Stimulated activated CD4-positive, alpha-beta T cell treated with anti-CD3 and anti-CD28 coated beads, Interleukin-4, amount 100 ng/mL, for 4 hours (primary cell): ENCODE results near the gene TAF5.
A peak's percentile ranks its signal among the peaks of the same experiment; 100 is the strongest.
"Not testable (repeated sequence)": the region's sequence is repeated elsewhere in the genome, so short reads cannot be mapped to it uniquely, and the experiment has no call there.

Experiments
- DNase-seq, 2 experiments: peaks; one replicate each; pipeline ENCODE4 v3.0.0-alpha.2; 2020

The TAF5 gene

DNA sequence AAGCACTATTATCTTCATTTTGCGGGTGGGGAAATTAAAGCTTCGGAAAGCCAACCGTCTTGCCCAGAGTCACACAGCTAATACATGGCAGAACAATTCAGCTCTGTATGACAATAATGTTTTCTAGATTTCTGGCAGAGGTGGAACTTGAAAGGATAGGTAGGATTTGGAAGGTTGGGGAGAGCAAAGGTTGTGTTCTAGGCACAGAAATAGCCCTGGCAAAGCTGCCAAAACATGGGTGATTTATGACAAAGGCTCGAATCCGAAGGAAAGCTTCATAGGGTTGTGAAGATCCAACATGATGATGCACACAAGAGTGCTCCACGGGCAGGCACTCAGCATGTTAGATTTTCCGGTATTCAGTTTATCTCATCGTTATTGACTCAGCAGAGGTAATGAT lies 47.8 kb downstream of the TAF5 start:
- no peak for DNase-seq

DNA sequence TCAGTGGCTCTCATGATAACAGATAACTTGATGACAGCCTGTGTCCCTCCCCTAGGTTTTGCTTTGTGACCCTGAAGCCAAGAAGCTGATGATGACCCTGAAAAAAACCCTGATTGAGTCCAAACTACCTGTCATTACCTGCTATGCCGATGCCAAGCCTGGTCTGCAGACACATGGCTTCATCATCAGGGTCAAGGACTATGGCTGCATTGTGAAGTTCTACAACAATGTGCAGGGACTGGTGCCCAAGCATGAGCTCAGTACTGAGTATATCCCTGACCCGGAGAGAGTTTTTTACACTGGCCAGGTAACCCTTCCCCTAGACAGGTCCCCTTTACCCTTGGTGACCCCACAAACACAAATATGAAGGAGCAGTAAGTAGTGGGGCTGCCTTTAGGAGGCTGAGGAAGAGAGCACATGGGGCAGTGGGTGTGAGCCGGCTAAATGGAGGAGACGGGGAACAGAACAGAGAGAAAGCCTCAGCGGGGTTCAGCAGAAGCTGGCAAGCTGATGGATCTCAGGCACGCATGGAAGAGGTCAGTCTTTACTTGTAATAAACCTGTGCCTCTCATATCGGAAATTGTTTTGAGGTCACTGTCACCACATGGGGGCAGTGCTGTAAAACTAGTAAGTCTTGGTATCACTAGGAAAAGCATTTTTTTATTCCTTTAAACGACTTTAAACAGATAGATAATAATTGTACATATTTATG lies 48.8 kb downstream of the TAF5 start:
- peak; percentile 33 to 46 for DNase-seq

DNA sequence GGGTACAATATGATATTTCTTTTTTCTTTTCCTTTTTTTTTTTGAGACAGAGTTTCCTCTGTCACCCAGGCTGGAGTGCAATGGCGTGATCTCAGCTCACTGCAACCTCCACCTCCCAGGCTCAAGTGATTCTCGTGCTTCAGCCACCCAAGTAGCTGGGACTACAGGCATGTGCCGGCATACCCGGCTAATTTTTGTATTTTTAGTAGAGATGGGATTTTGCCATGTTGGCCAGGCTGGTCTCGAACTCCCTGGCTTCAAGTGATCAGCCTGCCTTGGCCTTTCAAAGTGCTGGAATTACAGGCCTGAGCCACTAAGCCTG lies 49.3 kb downstream of the TAF5 start:
- DNase-seq, result not testable (repeated sequence)

DNA sequence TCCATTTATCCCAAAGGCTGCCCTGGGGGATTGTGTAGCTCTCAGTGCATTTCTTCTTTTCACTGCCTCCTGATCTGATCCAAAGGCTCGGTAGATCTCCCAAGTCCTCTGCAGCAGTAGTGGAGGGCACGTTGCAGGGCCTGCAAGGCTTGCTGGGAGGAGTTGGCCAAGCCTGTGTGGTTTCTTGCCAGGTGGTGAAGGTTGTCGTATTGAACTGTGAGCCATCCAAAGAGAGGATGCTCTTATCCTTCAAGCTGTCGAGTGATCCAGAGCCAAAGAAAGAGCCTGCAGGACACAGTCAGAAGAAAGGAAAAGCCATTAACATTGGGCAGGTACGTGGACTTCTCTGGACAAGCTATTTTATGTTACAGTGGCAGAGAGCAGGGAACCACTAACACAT lies 49.8 kb downstream of the TAF5 start:
- DNase-seq, result no peak

DNA sequence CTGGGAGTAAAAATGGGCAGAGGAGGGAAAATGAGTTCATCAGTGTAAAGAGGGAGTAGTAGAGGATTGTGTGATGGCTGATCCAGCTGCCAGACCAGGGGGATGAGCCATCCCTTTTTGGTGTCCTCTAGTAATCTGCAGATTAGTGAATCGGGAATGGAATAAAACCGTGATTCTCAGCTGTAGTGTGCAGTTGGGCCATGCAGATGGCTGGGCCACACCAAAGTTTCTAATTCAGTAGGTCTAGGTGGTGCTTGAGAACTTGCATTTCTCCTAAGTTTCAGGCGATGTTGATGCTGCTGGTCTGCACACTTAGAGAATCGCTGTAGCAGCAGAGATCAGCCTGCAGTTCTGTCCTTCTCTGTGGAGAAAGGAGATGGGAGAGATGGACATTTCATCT lies 51.3 kb downstream of the TAF5 start:
- no peak for DNase-seq

DNA sequence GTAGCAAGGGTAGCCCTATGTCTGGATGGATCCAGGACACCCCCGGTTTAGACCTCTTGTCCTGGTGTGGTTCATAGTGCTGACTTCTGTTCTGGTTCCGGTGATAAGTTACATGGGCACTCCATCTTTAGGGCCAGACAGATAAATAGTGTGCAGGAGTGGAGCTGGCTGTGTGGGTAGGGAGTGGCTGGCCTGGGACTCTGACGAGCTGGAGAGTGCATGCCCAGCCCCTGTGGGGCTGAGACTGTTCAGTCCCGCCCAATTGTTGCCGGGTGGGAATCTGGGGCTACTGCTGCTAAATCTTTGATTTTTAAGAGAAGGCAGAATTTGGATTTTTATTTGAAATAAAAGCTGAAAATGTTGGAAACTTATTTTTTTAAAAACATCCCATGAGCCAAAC lies 56.0 kb downstream of the TAF5 start:
- DNase-seq, result no peak

DNA sequence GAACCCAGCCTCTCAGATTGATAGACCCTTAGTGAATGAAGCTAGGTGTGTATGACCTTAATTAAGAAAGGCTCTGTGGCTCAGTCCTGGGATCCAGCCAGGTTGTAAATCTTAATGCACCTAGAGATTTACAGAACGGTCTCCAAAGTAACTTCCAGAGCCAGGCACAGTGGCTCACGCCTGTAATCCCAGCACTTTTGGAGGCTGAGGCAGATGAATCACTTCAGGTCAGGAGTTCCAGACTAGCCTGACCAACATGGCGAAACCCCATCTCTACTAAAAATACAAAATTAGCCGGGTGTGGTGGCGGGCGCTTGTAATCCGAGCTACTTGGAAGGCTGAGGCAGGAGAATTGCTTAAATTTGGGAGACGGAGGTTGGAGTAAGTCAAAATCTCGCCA lies 60.1 kb downstream of the TAF5 start:
- DNase-seq, result no peak

DNA sequence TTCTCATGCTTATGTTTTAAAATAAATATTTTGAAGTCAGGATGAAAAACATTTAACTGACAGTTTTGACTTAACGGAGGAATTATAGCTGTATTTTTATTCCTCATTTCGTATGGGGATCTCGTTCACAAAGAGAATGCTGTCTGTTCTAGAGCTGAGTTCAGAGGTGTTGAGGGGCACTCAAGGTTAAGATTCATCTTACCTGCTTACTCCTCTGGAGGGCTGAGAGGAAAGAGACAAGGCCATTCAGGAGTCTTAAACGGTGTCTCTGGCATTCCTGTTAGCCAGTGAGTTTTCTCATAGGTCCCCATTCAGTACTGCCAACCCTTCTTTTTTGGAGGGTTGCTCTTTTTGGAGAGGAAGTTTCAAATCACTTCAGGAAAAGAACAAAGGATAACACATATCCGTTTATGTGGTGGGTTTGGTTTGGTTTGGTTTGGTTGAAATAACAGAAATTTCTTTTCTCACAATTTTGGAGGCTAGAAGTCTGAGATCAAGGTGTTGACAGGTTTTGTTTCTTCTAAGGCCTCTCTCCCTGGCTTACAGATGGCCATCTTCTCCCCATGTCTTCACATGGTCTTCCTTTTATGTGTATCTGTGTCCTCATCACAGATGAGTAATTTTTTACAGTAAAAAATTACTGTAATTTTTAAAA lies 61.3 kb downstream of the TAF5 start:
- no peak for DNase-seq

DNA sequence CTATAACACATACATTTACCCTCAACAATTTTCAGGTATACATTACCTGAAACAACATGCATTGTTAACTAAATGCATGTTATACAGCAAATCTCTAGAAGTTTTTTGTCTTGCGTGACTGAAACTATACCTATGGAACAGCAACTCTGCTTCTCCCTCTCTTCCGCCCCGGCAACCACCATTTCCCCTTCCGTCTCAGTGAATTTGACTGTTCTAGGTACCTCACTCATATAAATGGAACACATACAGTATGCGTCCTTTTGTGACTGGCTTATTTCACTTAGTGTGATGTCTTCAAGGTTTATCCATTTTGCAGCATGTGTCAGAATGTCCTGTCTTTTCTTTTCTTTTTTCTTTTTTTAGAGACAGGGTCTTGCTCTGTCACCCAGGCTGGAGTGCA lies 61.9 kb downstream of the TAF5 start:
- no peak for DNase-seq

DNA sequence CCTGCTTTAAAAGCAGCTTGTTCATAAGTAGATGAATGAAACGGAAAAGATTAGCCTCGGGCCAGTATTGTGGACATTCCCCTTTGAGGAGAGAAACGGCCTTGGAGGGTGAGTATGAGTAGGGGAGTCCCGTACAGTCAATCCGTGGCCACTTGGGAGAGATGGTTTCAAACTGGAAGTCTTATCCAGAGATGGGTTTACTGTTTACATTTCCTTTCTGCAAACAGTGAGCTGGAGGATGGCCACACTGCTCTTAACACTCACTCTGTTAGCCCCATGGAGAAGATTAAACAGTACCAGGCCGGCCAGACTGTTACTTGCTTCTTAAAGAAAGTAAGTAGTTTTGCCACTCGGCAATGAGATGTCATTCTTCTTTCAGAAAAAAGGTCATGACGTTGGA lies 64.1 kb downstream of the TAF5 start:
- DNase-seq, result no peak

DNA sequence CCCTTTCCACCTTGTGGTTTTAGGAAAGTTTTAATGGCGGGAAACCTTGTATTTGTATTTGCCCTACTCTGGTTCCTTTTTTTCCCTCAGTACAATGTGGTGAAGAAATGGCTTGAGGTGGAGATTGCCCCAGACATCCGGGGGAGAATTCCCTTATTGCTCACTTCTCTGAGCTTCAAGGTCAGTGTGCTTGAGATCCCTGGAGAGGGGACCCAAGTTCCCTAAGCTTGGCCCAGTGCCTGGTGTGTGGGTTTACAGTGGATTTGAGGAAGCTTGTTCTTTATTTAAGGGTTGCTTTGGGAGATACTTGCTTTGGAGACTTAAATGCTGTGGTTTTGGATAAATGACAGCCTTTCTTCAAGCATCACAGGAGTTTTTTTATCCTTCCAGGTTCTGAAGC lies 66.1 kb downstream of the TAF5 start:
- DNase-seq, result no peak
